HEK293T (cell line): ENCODE results near the gene LAMA1.

Source experiments
- BHLHE40 ChIP-seq: fragments of 450-650 bp; IDR thresholded peaks from 2 replicates; pipeline ENCODE4 v1.6.1; 2016; ENCODE audit warnings: mild to moderate bottlenecking, moderate library complexity, borderline replicate concordance
- ELF4 ChIP-seq: fragments of 450-650 bp; IDR thresholded peaks from 2 replicates; pipeline ENCODE4 v1.6.1; 2017; ENCODE audit warnings: antibody characterized with exemption
- FOXA1 ChIP-seq: fragments of 450-650 bp; IDR thresholded peaks from 2 replicates; pipeline ENCODE4 v1.6.1; 2016; ENCODE audit warnings: mild to moderate bottlenecking
- FOXM1 ChIP-seq: fragments of 450-650 bp; IDR thresholded peaks from 2 replicates; pipeline ENCODE4 v1.6.1; 2017; ENCODE audit warnings: mild to moderate bottlenecking, borderline replicate concordance
- HDGF ChIP-seq: fragments of 450-650 bp; IDR thresholded peaks from 2 replicates; pipeline ENCODE4 v1.6.1; 2017; ENCODE audit warnings: antibody characterized with exemption, borderline replicate concordance
- LEF1 ChIP-seq: fragments of 450-650 bp; IDR thresholded peaks from 2 replicates; pipeline ENCODE4 v1.6.1; 2017; ENCODE audit warnings: mild to moderate bottlenecking, borderline replicate concordance
- SP1 ChIP-seq: fragments of 450-650 bp; IDR thresholded peaks from 2 replicates; pipeline ENCODE4 v1.6.1; 2017
- TARDBP ChIP-seq: fragments of 450-650 bp; IDR thresholded peaks from 2 replicates; pipeline ENCODE4 v1.6.1; 2016

- TF ChIP-seq BHLHE40: no peak
- TF ChIP-seq ELF4: no peak
- no peak for TF ChIP-seq SP1
- TF ChIP-seq FOXA1: no peak
- no peak for TF ChIP-seq LEF1
- no peak for TF ChIP-seq TARDBP
- TF ChIP-seq HDGF: no peak
- no peak for TF ChIP-seq FOXM1
Observed at GRCh38 chr18:6960656-6961055, 156.9 kb downstream of the LAMA1 start.
